Thoracic aorta (tissue), 2 donors: ENCODE results near the gene PCDHA3. TPM values are rescaled to one million over a fixed set of nuclear protein-coding genes. Genes with fewer than 3 reads are reported as not detected.
A peak's percentile ranks its signal among the peaks of the same experiment; 100 is the strongest.

Experiments
- ATAC-seq: fragments of 150-250 bp; one replicate; pipeline ENCODE4 v1.8.0; 2017; ENCODE audit warnings: low read depth; ENCODE audit not compliant: insufficient number of reproducible peaks, low FRiP score
- DNase-seq: peaks from one replicate; pipeline ENCODE4 v3.0.0-alpha.2; 2020; ENCODE audit warnings: low spot score
- H3K27ac ChIP-seq, 2 donors: fragments of 200-600 bp; sonication (generic); 1 replicate in 1 of 2; 2 replicates in 1 of 2; pipeline ENCODE4 v1.5.1; 2016; ENCODE audit warnings: mild to moderate bottlenecking in 2 of 2, moderate library complexity in 2 of 2
- H3K27me3 ChIP-seq: fragments of 200-600 bp; sonication (generic); replicated peaks from 2 replicates; pipeline ENCODE4 v1.6.0; 2016; ENCODE audit warnings: mild to moderate bottlenecking; ENCODE audit not compliant: insufficient read depth
- H3K36me3 ChIP-seq: fragments of 200-600 bp; sonication (generic); one replicate; pipeline ENCODE4 v1.5.1; 2016
- H3K4me1 ChIP-seq, 2 donors: fragments of 200-600 bp; sonication (generic); 1 replicate in 1 of 2; 2 replicates in 1 of 2; pipeline versions ENCODE4 v1.5.1 to v1.6.0; 2016; ENCODE audit warnings: low read depth in 2 of 2, mild to moderate bottlenecking in 1 of 2; ENCODE audit not compliant: control insufficient read depth in 1 of 2
- H3K4me3 ChIP-seq: fragments of 200-600 bp; sonication (generic); 2 replicates; pipeline ENCODE4 v1.5.1; 2016; ENCODE audit warnings: mild to moderate bottlenecking
- H3K9me3 ChIP-seq: fragments of 200-600 bp; sonication (generic); 2 replicates; pipeline ENCODE4 v1.5.1; 2016
- CTCF ChIP-seq: fragments of 200-600 bp; sonication (generic); IDR thresholded peaks from one replicate; pipeline ENCODE4 v1.5.1; 2019; ENCODE audit warnings: antibody characterized with exemption
- total RNA-seq, 2 donors: library from RNA; depleted of rRNA; stranded (reverse); fragments of >200 nt; gene quantifications; one replicate each; pipeline versions ENCODE4 v1.1.0 to v1.2.3, GENCODE V29; 2016

Gene PCDHA3
- 1 to 10 TPM in 1 of 2 donors, under 1 TPM in 1; 0.68 to 2.0 TPM for total RNA-seq

DNA sequence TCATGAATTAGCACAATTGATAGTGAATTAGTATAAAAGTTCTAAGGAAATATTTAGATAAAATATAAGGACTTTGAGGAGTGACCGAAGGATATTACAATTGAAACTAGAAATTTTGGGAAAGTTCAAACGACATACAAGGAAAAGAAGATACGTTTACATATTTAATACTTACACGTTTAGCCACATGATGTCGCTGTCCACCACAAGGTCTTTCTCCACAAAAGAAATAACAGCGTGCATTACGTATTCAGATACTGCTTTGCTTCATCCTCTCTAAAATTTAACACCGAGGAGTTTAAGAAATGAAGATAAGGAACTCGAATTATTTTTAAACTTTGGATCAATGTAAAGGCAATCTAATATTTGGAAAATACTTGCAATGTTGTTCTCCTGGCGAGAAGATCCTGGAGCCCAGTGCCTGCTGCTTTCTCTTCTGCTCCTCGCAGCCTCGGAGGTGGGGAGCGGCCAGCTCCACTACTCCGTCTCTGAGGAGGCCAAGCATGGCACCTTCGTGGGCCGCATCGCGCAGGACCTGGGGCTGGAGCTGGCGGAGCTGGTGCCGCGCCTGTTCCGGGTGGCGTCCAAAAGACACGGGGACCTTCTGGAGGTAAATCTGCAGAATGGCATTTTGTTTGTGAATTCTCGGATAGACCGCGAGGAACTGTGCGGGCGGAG, at the start of gene PCDHA3:
TSS of gene PCDHA3 (plus strand) at position 242 of the 678 bp plus-strand sequence.
- DNase-seq, result no peak

GRCh38 chr5:140753561-140753960, 47.3 kb upstream of the PCDHA3 start:
- DNase-seq, result no peak
- ATAC-seq, result no peak
- H3K36me3 ChIP-seq, result no peaks in the 10 kb centered on the region
- H3K4me3 ChIP-seq, result no peak overlapping the region
- no peaks in the 10 kb centered on the region for H3K27me3 ChIP-seq
- no peak overlapping the region for H3K27ac ChIP-seq
- TF ChIP-seq CTCF, result no peak
- H3K4me1 ChIP-seq, result no peaks in the 10 kb centered on the region
- peaks cover 38% of the 10 kb centered on the region for H3K9me3 ChIP-seq

More for the DNA sequence above, at the start of gene PCDHA3:
- H3K4me1 ChIP-seq, result no peaks in the 10 kb centered on the region
- ATAC-seq, result no peak
- no peaks in the 10 kb centered on the region for H3K27me3 ChIP-seq
- H3K36me3 ChIP-seq, result no peaks in the 10 kb centered on the region
- H3K9me3 ChIP-seq, result peaks cover 6% of the 10 kb centered on the region
- H3K27ac ChIP-seq, result no peak within 1 kb of the TSS
- H3K4me3 ChIP-seq, result peak within 1 kb of the TSS; percentile 60
- no peak for TF ChIP-seq CTCF

GRCh38 chr5:140764177-140764973, 36.5 kb upstream of the PCDHA3 start:
- no peak for ATAC-seq
- Histone ChIP-seq H3K27me3 (no peaks in the 10 kb centered on the region), H3K27ac (no peak overlapping the region), H3K9me3 (peaks cover 86% of the 10 kb centered on the region), H3K4me1 (no peaks in the 10 kb centered on the region), H3K4me3 (no peak overlapping the region), H3K36me3 (no peaks in the 10 kb centered on the region)
- DNase-seq, result no peak
- TF ChIP-seq CTCF, result no peak

- Histone ChIP-seq H3K4me1 (no peaks in the 10 kb centered on the region), H3K4me3 (no peak overlapping the region), H3K9me3 (peaks cover 87% of the 10 kb centered on the region), H3K27me3 (no peaks in the 10 kb centered on the region), H3K36me3 (no peaks in the 10 kb centered on the region), H3K27ac (no peak overlapping the region)
- DNase-seq, result no peak
- no peak for ATAC-seq
- no peak for TF ChIP-seq CTCF
These were observed 33.4 kb upstream of the PCDHA3 start for GRCh38 chr5:140767444-140767843.

GRCh38 chr5:140780512-140780911, 20.3 kb upstream of the PCDHA3 start:
- TF ChIP-seq CTCF, result no peak
- no peaks in the 10 kb centered on the region for H3K4me1 ChIP-seq
- DNase-seq (no peak), ATAC-seq (no peak)
- H3K27ac ChIP-seq, result no peak overlapping the region
- peaks cover 15% of the 10 kb centered on the region for H3K9me3 ChIP-seq
- no peak overlapping the region for H3K4me3 ChIP-seq
- no peaks in the 10 kb centered on the region for H3K27me3 ChIP-seq
- no peaks in the 10 kb centered on the region for H3K36me3 ChIP-seq
